H1 (cell line): ENCODE measurements around the gene NTRK1. TPM values are rescaled to one million over a fixed set of nuclear protein-coding genes. Genes with fewer than 3 reads are reported as not detected.

Source experiments
- CTCF ChIA-PET: fragments of 300-600 bp; sonication (Branson Sonifier 250); formaldehyde crosslinking; loops from one replicate; lab custom pipeline; 2021; ENCODE audit not compliant: partially characterized antibody; lab: Charles Lee
- POLR2A ChIA-PET: fragments of 300-600 bp; sonication (Branson Sonifier 250); formaldehyde crosslinking; loops from one replicate; lab custom pipeline; 2021; ENCODE audit warnings: inconsistent platforms; ENCODE audit not compliant: partially characterized antibody; lab: Charles Lee
- DNase-seq, 2 experiments: peaks; one replicate each; pipeline versions ENCODE4 v3.0.0 to v3.0.0-alpha.2; 2010 to 2022; ENCODE audit warnings: low spot score in 2 of 2, low read depth in 1 of 2, mixed read lengths in 1 of 2
- FAIRE-seq: peaks from 2 replicates; lab custom pipeline; 2011; peaks lifted over from hg19 to GRCh38; lab: Jason Lieb, UNC
- H2AFZ ChIP-seq: 2 replicates; pipeline ENCODE4 v1.8.1; 2012; ENCODE audit warnings: low read length, inconsistent platforms
- H2AK5ac ChIP-seq: 2 replicates; pipeline ENCODE4 v1.6.1; 2013; ENCODE audit warnings: low read depth, low read length
- H2BK120ac ChIP-seq: replicated peaks from 2 replicates; pipeline ENCODE3; 2013; ENCODE audit warnings: low read depth, low read length, inconsistent platforms
- H2BK12ac ChIP-seq: 2 replicates; pipeline ENCODE4 v1.6.1; 2013; ENCODE audit warnings: low read depth, low read length
- H2BK15ac ChIP-seq: 2 replicates; pipeline ENCODE4 v1.6.1; 2013; ENCODE audit warnings: low read length
- H2BK20ac ChIP-seq: 2 replicates; pipeline ENCODE4 v1.6.1; 2013; ENCODE audit warnings: low read length
- H2BK5ac ChIP-seq: 2 replicates; pipeline ENCODE4 v1.6.1; 2013; ENCODE audit warnings: low read depth, low read length
- H3K14ac ChIP-seq: 2 replicates; pipeline ENCODE4 v1.6.1; 2013; ENCODE audit warnings: inconsistent platforms; ENCODE audit not compliant: insufficient read length
- H3K18ac ChIP-seq: 2 replicates; pipeline ENCODE4 v1.6.1; 2013; ENCODE audit warnings: low read length; ENCODE audit errors: extremely low read depth
- H3K23ac ChIP-seq: 2 replicates; pipeline ENCODE4 v1.6.1; 2013; ENCODE audit warnings: inconsistent platforms; ENCODE audit not compliant: insufficient read length
- H3K23me2 ChIP-seq: 2 replicates; pipeline ENCODE4 v1.6.1; 2013; ENCODE audit warnings: low read depth, low read length
- H3K27ac ChIP-seq: 2 replicates; pipeline ENCODE4 v1.6.1; 2011; ENCODE audit warnings: low read depth, low read length, inconsistent platforms
- H3K27me3 ChIP-seq, 4 experiments: replicated peaks in 1 of 4; 1 replicate in 1 of 4; 2 replicates in 3 of 4; pipeline versions ENCODE4 v1.6.1 to v1.8.1; 2011 to 2013; ENCODE audit warnings: low read length in 3 of 4, mild to moderate bottlenecking in 3 of 4, inconsistent platforms in 2 of 4, mixed read lengths in 2 of 4, moderate library complexity in 1 of 4; ENCODE audit not compliant: control insufficient read depth in 3 of 4, insufficient read depth in 3 of 4; ENCODE audit errors: extremely low read depth in 1 of 4
- H3K36me3 ChIP-seq, 4 experiments: 2 replicates each; pipeline versions ENCODE4 v1.6.1 to v1.8.1; 2011 to 2013; ENCODE audit warnings: mild to moderate bottlenecking in 4 of 4, low read length in 3 of 4, moderate library complexity in 2 of 4, control low read depth in 1 of 4, inconsistent platforms in 1 of 4; ENCODE audit not compliant: insufficient read depth in 4 of 4, control insufficient read depth in 2 of 4
- H3K4ac ChIP-seq: replicated peaks from 2 replicates; pipeline ENCODE3; 2013; ENCODE audit warnings: low read length, low read depth, mixed read lengths, inconsistent platforms; ENCODE audit not compliant: insufficient read length
- H3K4me1 ChIP-seq, 4 experiments: replicated peaks in 1 of 4; 1 replicate in 1 of 4; 2 replicates in 3 of 4; pipeline versions ENCODE4 v1.6.1 to v1.8.1; 2011 to 2013; ENCODE audit warnings: low read length in 3 of 4, inconsistent platforms in 2 of 4, mixed read lengths in 1 of 4; ENCODE audit not compliant: insufficient read depth in 4 of 4, control insufficient read depth in 3 of 4
- H3K4me2 ChIP-seq, 2 experiments: 2 replicates each; pipeline versions ENCODE4 v1.6.1 to v1.8.1; 2011 to 2013; ENCODE audit warnings: low read depth in 2 of 2, low read length in 2 of 2, control low read depth in 1 of 2, inconsistent platforms in 1 of 2, mild to moderate bottlenecking in 1 of 2; ENCODE audit not compliant: insufficient read depth in 1 of 2
- H3K4me3 ChIP-seq, 4 experiments: fragments of 200-600, 300-600 bp in 1 of 4; sonication (generic), shearing (Covaris generic), sonication (Bioruptor Twin) in 1 of 4; 2 replicates each; pipeline versions ENCODE4 v1.5.1 to v1.8.1; 2011 to 2016; ENCODE audit warnings: low read length in 4 of 4, low read depth in 3 of 4, control low read depth in 2 of 4, inconsistent platforms in 2 of 4, mild to moderate bottlenecking in 2 of 4, mixed read lengths in 1 of 4, moderate library complexity in 1 of 4; ENCODE audit not compliant: insufficient read depth in 2 of 4; ENCODE audit errors: extremely low read depth in 1 of 4
- H3K56ac ChIP-seq: replicated peaks from 2 replicates; pipeline ENCODE3; 2013; ENCODE audit warnings: low read depth, mild to moderate bottlenecking, mixed read lengths, low read length, inconsistent platforms; ENCODE audit not compliant: insufficient read length
- H3K79me1 ChIP-seq: 2 replicates; pipeline ENCODE4 v1.6.1; 2013; ENCODE audit warnings: low read depth, low read length, control low read depth
- H3K79me2 ChIP-seq, 2 experiments: 2 replicates each; pipeline versions ENCODE4 v1.6.1 to v1.8.1; 2012 to 2013; ENCODE audit warnings: low read length in 2 of 2, mild to moderate bottlenecking in 2 of 2, inconsistent platforms in 1 of 2; ENCODE audit not compliant: insufficient read depth in 2 of 2, control insufficient read depth in 1 of 2
- H3K9ac ChIP-seq, 4 experiments: replicated peaks in 1 of 4; 1 replicate in 1 of 4; 2 replicates in 3 of 4; pipeline versions ENCODE4 v1.6.1 to v1.8.1; 2011 to 2013; ENCODE audit warnings: low read depth in 3 of 4, low read length in 3 of 4, control low read depth in 2 of 4, mild to moderate bottlenecking in 2 of 4, moderate library complexity in 2 of 4, inconsistent platforms in 1 of 4; ENCODE audit errors: extremely low read depth in 1 of 4
- H3K9me3 ChIP-seq, 2 experiments: 2 replicates each; pipeline versions ENCODE4 v1.6.1 to v1.8.1; 2012 to 2013; ENCODE audit warnings: mild to moderate bottlenecking in 2 of 2, moderate library complexity in 2 of 2, control low read depth in 1 of 2, inconsistent platforms in 1 of 2, low read depth in 1 of 2, low read length in 1 of 2, mixed read lengths in 1 of 2; ENCODE audit not compliant: insufficient read depth in 2 of 2
- H4K20me1 ChIP-seq, 2 experiments: replicated peaks in 1 of 2; 2 replicates each; pipeline versions ENCODE3 to v1.8.1; 2011 to 2013; ENCODE audit warnings: inconsistent platforms in 2 of 2, low read length in 2 of 2, mild to moderate bottlenecking in 1 of 2; ENCODE audit not compliant: insufficient read depth in 2 of 2, control insufficient read depth in 1 of 2
- H4K5ac ChIP-seq: 2 replicates; pipeline ENCODE4 v1.6.1; 2013; ENCODE audit warnings: low read length, low read depth, mixed read lengths, inconsistent platforms; ENCODE audit not compliant: insufficient read length
- H4K8ac ChIP-seq: 2 replicates; pipeline ENCODE4 v1.8.0; 2013; ENCODE audit warnings: mild to moderate bottlenecking, moderate library complexity, low read length, inconsistent platforms; ENCODE audit not compliant: insufficient read depth; ENCODE audit errors: extremely low read depth
- H4K91ac ChIP-seq: replicated peaks from 2 replicates; pipeline ENCODE3; 2013; ENCODE audit warnings: low read length, mixed read lengths, inconsistent platforms; ENCODE audit not compliant: insufficient read length
- ASH2L ChIP-seq: fragments of 200-600, 300-600 bp; sonication (generic); IDR thresholded peaks from one replicate; pipeline ENCODE4 v1.7.1; 2017; ENCODE audit warnings: low read length
- BACH1 ChIP-seq: IDR thresholded peaks from 2 replicates; pipeline ENCODE4 v1.6.1; 2012; ENCODE audit warnings: low read length, improper control_type of control experiment
- EGR1 ChIP-seq: IDR thresholded peaks from 2 replicates; pipeline ENCODE4 v1.6.1; 2011; ENCODE audit warnings: low read depth, low read length, borderline replicate concordance
- FOSL1 ChIP-seq: IDR thresholded peaks from 2 replicates; pipeline ENCODE4 v1.6.1; 2011; ENCODE audit warnings: mild to moderate bottlenecking, low read depth, low read length, moderate library complexity; ENCODE audit not compliant: insufficient read depth
- SP1 ChIP-seq: IDR thresholded peaks from 2 replicates; pipeline ENCODE4 v1.6.1; 2011; ENCODE audit warnings: low read depth, low read length
- TAF1 ChIP-seq: IDR thresholded peaks from 2 replicates; pipeline ENCODE4 v1.6.1; 2011; ENCODE audit warnings: mild to moderate bottlenecking, low read depth, low read length
- WGBS, 2 experiments: shearing (Covaris generic) in 1 of 2; methylation state at CpG; one replicate each; pipeline versions ENCODE4 v1.1.6 to v1.1.7; 2013 to 2015; ENCODE audit warnings: low lambda C conversion rate in 2 of 2, mixed read lengths in 2 of 2, inconsistent platforms in 1 of 2, low coverage in 1 of 2, missing lambda C conversion rate in 1 of 2; ENCODE audit not compliant: insufficient replicate concordance in 2 of 2, insufficient coverage in 1 of 2, insufficient read length in 1 of 2; ENCODE audit errors: extremely low coverage in 1 of 2, missing lambda C conversion rate in 1 of 2; 5-methylcytosine and 5-hydroxymethylcytosine counted together
- polyA plus RNA-seq, 7 experiments: library from polyadenylated mRNA; depleted of rRNA in 3 of 7; stranded (reverse) in 5 of 7; unstranded in 2 of 7; fragments of >200 nt in 5 of 7; fragments of 200-250 nt in 2 of 7; gene quantifications; 1 replicate in 5 of 7; 2 replicates in 1 of 7; 4 replicates in 1 of 7; pipeline versions ENCODE4 v1.2.1 to v1.2.3, GENCODE V29; 2011 to 2013; ENCODE audit warnings: missing spikeins in 2 of 7, mixed read lengths in 2 of 7
- total RNA-seq: library from RNA; stranded (reverse); fragmentation: NEBNext Ultra II Directional; extraction: Animal tissue kit (Norgen Biotek cat#: 25700); gene quantifications from 2 replicates; pipeline ENCODE4 v1.2.1, GENCODE V29; 2021

NTRK1 gene
- total and polyA plus RNA-seq, 2 of the 8 experiments (the other 6 are each of a cell fraction or from before 2014, with no cell fraction given): 0.12 to 0.24 TPM

DNA sequence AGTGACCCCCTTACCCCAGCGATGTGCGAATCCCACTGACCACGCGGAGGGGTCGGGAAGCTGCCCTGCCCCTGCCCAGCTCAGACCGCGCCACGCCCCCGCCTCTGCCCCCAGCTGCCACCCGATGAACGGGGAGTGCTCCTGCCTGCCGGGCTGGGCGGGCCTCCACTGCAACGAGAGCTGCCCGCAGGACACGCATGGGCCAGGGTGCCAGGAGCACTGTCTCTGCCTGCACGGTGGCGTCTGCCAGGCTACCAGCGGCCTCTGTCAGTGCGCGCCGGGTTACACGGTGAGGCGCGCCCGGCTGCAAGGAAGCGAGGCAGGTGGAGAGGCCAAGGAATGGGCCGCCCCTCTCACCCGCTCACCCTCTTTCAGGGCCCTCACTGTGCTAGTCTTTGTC lies 47.9 kb downstream of the NTRK1 start:
- no peak overlapping the region for H3K9ac ChIP-seq
- H2AK5ac ChIP-seq: no peak overlapping the region
- no peak overlapping the region for H2BK15ac ChIP-seq
- H3K56ac ChIP-seq: no peak overlapping the region
- no peak overlapping the region for H3K23ac ChIP-seq
- no peak overlapping the region for H2BK20ac ChIP-seq
- no peak overlapping the region for H2BK120ac ChIP-seq
- peaks cover 2 to 9% (median 7%) of the 10 kb centered on the region in 4 experiments for H3K4me1 ChIP-seq
- no peak overlapping the region for H3K4me2 ChIP-seq
- H4K5ac ChIP-seq: no peak overlapping the region
- no peaks in the 10 kb centered on the region for H3K36me3 ChIP-seq
- H4K20me1 ChIP-seq: peaks cover 0 to 6% of the 10 kb centered on the region in 2 experiments
- no peaks in the 10 kb centered on the region for H3K79me2 ChIP-seq
- WGBS, 2 experiments: 84% methylated on average over 17 of the region's 29 CpGs; no CpG with 5 or more reads in 1 of the 2 experiments
- H2AFZ ChIP-seq: no peak overlapping the region
- no peak overlapping the region for H3K27ac ChIP-seq
- no peak overlapping the region for H3K4ac ChIP-seq
- peaks cover 0 to 4% of the 10 kb centered on the region in 2 experiments; a peak in 1 of 4 replicates for H3K9me3 ChIP-seq
- H2BK5ac ChIP-seq: no peak overlapping the region
- no peak overlapping the region for H3K4me3 ChIP-seq
- H4K91ac ChIP-seq: no peak overlapping the region
- DNase-seq (no peak), FAIRE-seq (no peak)
- peaks cover 3% of the 10 kb centered on the region; the same call in 1 of the 2 replicates for H3K23me2 ChIP-seq
- ChIA-PET CTCF (interaction anchor here (0.7 to 4.2 kb wide), 9 partner anchors 9 to 220 kb away, joined by 3 to 73 read pairs (median 4); partner anchors contain the start of gene NTRK1), POLR2A (no interaction called here)
- no peak overlapping the region for H2BK12ac ChIP-seq
- H4K8ac ChIP-seq: no peak overlapping the region
- H3K79me1 ChIP-seq: no peaks in the 10 kb centered on the region
- H3K27me3 ChIP-seq: peaks cover 0 to 15% (median 10%) of the 10 kb centered on the region in 4 experiments; a peak in 6 of 7 replicates
- no peak overlapping the region for H3K14ac ChIP-seq
- no peak overlapping the region for H3K18ac ChIP-seq
- no peak for TF ChIP-seq TAF1
- TF ChIP-seq SP1: no peak
- TF ChIP-seq FOSL1: no peak
- TF ChIP-seq BACH1: no peak
- TF ChIP-seq EGR1: no peak
- TF ChIP-seq ASH2L: no peak
